Measurements from ENCODE around the gene RAPGEF4. TPM values are rescaled to one million over a fixed set of nuclear protein-coding genes. Genes with fewer than 3 reads are reported as not detected.

Gene RAPGEF4
- total and polyA plus RNA-seq, 2 of the 4 experiments (the other 2 are of a cell fraction), result 1.7 to 3.2 TPM

DNA sequence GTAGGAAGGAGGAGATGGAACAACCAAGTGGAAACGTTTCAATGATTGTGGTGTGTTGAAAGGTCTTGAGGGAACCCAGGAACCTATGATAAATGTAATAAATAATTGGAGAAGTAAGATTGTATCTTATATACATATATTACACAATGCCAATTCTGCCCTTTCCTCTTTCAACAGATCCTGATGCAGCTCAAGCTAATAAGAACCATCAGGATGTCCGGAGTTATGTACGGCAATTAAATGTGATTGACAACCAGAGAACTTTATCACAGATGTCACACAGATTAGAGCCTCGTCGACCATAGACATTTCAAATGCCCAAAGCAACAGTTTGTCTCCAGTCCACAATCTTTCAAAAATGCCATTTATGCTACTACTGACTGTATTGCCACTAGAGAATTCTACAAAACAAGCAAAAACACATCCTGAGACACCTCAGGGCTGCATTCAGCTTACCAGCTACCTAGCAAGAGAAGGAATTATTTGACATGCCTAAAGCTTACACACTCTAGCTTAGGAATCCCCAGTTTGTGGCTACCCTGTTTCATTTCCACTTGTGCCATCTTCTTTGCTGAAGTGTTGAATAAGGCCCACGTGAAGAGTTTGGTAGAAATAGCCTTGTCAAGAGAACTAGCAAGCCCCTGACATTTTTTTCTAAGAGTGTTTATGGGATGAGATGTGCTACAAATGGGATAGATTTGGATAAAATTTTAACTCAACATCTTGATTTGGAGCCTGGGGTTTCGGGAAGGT lies 316.0 kb downstream of the RAPGEF4 start:
- CTCF ChIA-PET, result no interaction called here
- H4K5ac ChIP-seq (ENCODE audit: low read depth, low read length), result peak overlapping the region; percentile 53; the same call in 1 of the 2 replicates
- BruUV-seq (replicated peaks), result no TSS peak
- H3K14ac ChIP-seq (replicated peaks; ENCODE audit: low read depth, low read length), result peak overlapping the region; percentile 68
- H2AFZ ChIP-seq (replicated peaks; ENCODE audit: low read length, poor library complexity), result no peak overlapping the region
- peak overlapping the region; percentile 27; the same call in 1 of the 2 replicates for H3K18ac ChIP-seq (ENCODE audit: low read depth, low read length)
- H2BK20ac ChIP-seq (ENCODE audit: low read depth, low read length), result peak overlapping the region; percentile 77
- 75% methylated on average over 4 of the region's 7 CpGs; no CpG with 5 or more reads in 1 of the 2 experiments for WGBS, 2 experiments (ENCODE audit: extremely low coverage in 2 of 2, insufficient read length in 1 of 2)
- no peak overlapping the region for H3K4me2 ChIP-seq (ENCODE audit: low read depth, low read length)
- H3K4me3 ChIP-seq (ENCODE audit: insufficient read depth, low read depth, low read length), result no peak overlapping the region
- no peaks in the 10 kb centered on the region for H4K20me1 ChIP-seq (ENCODE audit: insufficient read depth, low read length)
- ATAC-seq (ENCODE audit: low read depth), result no peak
- peak overlapping the region; percentile 72 for H2BK120ac ChIP-seq (ENCODE audit: low read depth, low read length)
- peaks cover 16% of the 10 kb centered on the region for H3K9me1 ChIP-seq (ENCODE audit: insufficient read depth, low read length)
- no peaks in the 10 kb centered on the region for H3K9me3 ChIP-seq (ENCODE audit: control insufficient read depth, insufficient read depth, low read length)
- H3K27me3 ChIP-seq (ENCODE audit: control insufficient read depth, insufficient read depth, low read length), result no peaks in the 10 kb centered on the region
- H2AK5ac ChIP-seq (ENCODE audit: low read depth, low read length), result peak overlapping the region; percentile 87
- POLR2A ChIA-PET (ENCODE audit: unreplicated experiment), result no interaction called here
- no peak for DNase-seq
- dilution Hi-C loops (cut with HindIII; ENCODE audit: low sequenced_read_pairs, unreplicated experiment), result no loop called here
- peaks cover 19% of the 10 kb centered on the region for H3K4me1 ChIP-seq (ENCODE audit: control insufficient read depth, insufficient read depth, low read length)
- no peaks in the 10 kb centered on the region for H3K36me3 ChIP-seq (ENCODE audit: control insufficient read depth, insufficient read depth, low read length)
- no peak overlapping the region for H2AK9ac ChIP-seq (replicated peaks; ENCODE audit: low read depth, low read length, poor library complexity)
- 0 out of 2 replicates have a peak overlapping the region, but pooled peaks have one; percentile 64 for H3K23ac ChIP-seq (ENCODE audit: low read depth, low read length)
- H4K8ac ChIP-seq (ENCODE audit: low read depth in 2 of 2, low read length in 2 of 2), result peak overlapping the region; percentile 10 to 53; a peak in 2 of 4 replicates
- H2BK5ac ChIP-seq (ENCODE audit: low read depth, low read length, poor library complexity, severe bottlenecking), result no peak overlapping the region
- in situ Hi-C loops (cut with MboI; ENCODE audit: low sequenced_read_pairs), result no loop called here
- no peaks in the 10 kb centered on the region for H3K79me1 ChIP-seq (ENCODE audit: low read depth in 1 of 2, low read length in 2 of 2)
- no peak overlapping the region for H3K9ac ChIP-seq (ENCODE audit: low read depth, low read length)
- H3K4ac ChIP-seq (ENCODE audit: low read depth, low read length), result peak overlapping the region; percentile 65; the same call in 1 of the 2 replicates
- H4K91ac ChIP-seq (ENCODE audit: insufficient read depth, low read depth, low read length), result peak overlapping the region; percentile 43
- H3K56ac ChIP-seq (ENCODE audit: extremely low read depth, insufficient read depth, low read length), result no peak overlapping the region
- peak overlapping the region; percentile 92; the same call in 2 of the 3 replicates for H2BK15ac ChIP-seq (ENCODE audit: low read depth, low read length)
- H3K27ac ChIP-seq (ENCODE audit: insufficient read depth, low read length), result no peak overlapping the region
- intact Hi-C loops (cut with micrococcal nuclease), result no loop called here
- TF ChIP-seq MXI1 (IDR thresholded peaks at IDR 0.05; ENCODE audit: borderline replicate concordance, low read depth, low read length) (no peak), RAD21 (IDR thresholded peaks at IDR 0.05; ENCODE audit: low read length) (no peak), RFX5 (IDR thresholded peaks at IDR 0.05; ENCODE audit: low read depth, low read length) (no peak), CHD1 (IDR thresholded peaks at IDR 0.05; ENCODE audit: low read depth, low read length) (no peak), SMC3 (IDR thresholded peaks at IDR 0.05; ENCODE audit: low read depth, low read length) (no peak), RCOR1 (IDR thresholded peaks at IDR 0.05; ENCODE audit: insufficient replicate concordance, low read length) (no peak), POLR2A (IDR thresholded peaks at IDR 0.05; ENCODE audit: low read depth, low read length) (no peak), MAZ (IDR thresholded peaks at IDR 0.05; ENCODE audit: borderline replicate concordance, low read depth, low read length) (no peak), FOS (IDR thresholded peaks at IDR 0.05; ENCODE audit: low read depth, low read length) (no peak), BHLHE40 (IDR thresholded peaks at IDR 0.05; ENCODE audit: low read depth, low read length) (no peak), NFE2L2 (IDR thresholded peaks at IDR 0.05; ENCODE audit: low read depth, low read length) (no peak), MAFK (IDR thresholded peaks at IDR 0.05; ENCODE audit: low read depth, low read length) (no peak), CEBPB (IDR thresholded peaks at IDR 0.05; ENCODE audit: low read depth, low read length) (no peak), ELK1 (IDR thresholded peaks at IDR 0.05; ENCODE audit: borderline replicate concordance, low read depth, low read length) (no peak)
- TF ChIP-seq, protein P1, sequence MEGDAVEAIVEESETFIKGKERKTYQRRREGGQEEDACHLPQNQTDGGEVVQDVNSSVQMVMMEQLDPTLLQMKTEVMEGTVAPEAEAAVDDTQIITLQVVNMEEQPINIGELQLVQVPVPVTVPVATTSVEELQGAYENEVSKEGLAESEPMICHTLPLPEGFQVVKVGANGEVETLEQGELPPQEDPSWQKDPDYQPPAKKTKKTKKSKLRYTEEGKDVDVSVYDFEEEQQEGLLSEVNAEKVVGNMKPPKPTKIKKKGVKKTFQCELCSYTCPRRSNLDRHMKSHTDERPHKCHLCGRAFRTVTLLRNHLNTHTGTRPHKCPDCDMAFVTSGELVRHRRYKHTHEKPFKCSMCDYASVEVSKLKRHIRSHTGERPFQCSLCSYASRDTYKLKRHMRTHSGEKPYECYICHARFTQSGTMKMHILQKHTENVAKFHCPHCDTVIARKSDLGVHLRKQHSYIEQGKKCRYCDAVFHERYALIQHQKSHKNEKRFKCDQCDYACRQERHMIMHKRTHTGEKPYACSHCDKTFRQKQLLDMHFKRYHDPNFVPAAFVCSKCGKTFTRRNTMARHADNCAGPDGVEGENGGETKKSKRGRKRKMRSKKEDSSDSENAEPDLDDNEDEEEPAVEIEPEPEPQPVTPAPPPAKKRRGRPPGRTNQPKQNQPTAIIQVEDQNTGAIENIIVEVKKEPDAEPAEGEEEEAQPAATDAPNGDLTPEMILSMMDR (conservative IDR thresholded peaks at IDR 0.05; ENCODE audit: low read depth, low read length), result no peak

All from IMR-90 (cell line).